ENCODE measurements around the gene KIAA0319L.

DNA sequence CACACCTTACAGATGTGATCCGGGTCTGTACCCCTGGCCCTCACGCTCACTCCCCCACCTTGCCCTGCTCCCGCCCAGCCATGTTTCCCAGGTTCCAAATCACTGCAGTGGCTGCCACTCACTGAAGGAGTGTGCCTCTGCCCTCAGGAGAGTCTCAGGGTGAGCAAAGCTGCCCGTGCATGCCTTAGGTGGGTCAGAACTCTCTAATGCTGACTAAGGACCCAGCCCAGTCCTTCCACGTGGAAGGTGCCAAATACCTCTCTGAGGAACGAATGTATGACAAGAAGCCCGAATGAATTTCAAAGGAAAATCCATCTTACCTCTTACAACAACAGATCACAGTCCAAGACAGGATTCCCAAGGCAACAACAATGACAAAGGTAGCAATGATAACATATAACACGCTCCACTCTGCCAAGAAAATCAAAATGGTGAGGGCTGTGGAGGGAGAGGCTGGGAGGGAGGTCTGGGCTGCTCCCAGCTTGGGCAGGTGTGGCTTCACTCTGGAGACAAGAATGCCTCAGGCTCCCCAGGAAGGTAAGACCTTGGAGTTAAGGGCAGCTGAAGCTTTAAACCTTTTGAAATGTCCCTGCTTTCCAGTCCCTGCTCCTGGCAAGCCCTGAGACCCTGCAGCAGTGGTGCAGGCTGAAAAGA, 115.2 kb downstream of the KIAA0319L start:
- TF ChIP-seq, protein P1, sequence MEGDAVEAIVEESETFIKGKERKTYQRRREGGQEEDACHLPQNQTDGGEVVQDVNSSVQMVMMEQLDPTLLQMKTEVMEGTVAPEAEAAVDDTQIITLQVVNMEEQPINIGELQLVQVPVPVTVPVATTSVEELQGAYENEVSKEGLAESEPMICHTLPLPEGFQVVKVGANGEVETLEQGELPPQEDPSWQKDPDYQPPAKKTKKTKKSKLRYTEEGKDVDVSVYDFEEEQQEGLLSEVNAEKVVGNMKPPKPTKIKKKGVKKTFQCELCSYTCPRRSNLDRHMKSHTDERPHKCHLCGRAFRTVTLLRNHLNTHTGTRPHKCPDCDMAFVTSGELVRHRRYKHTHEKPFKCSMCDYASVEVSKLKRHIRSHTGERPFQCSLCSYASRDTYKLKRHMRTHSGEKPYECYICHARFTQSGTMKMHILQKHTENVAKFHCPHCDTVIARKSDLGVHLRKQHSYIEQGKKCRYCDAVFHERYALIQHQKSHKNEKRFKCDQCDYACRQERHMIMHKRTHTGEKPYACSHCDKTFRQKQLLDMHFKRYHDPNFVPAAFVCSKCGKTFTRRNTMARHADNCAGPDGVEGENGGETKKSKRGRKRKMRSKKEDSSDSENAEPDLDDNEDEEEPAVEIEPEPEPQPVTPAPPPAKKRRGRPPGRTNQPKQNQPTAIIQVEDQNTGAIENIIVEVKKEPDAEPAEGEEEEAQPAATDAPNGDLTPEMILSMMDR (IDR thresholded peaks at IDR 0.05): no peak
- no peak for TF ChIP-seq ZFX (IDR thresholded peaks at IDR 0.05; ENCODE audit: borderline replicate concordance)

Data from 22Rv1 (cell line).